HG03025 (cell line): ENCODE measurements around the gene IDH3B.
"Not testable (repeated sequence)": the region's sequence is repeated elsewhere in the genome, so short reads cannot be mapped to it uniquely, and the experiment has no call there.

Experiments used
- ATAC-seq: cut with Tn5 transposase; IDR thresholded peaks from one replicate; pipeline ENCODE4 v1.9.1; 2021; ENCODE audit warnings: mild to moderate bottlenecking, moderate library complexity; ENCODE audit not compliant: unreplicated experiment, low FRiP score

Gene IDH3B

GRCh38 chr20:2695206-2695983 lies 31.4 kb upstream of the IDH3B start:
- no peak for ATAC-seq

- no peak for ATAC-seq
Measured at GRCh38 chr20:2694519-2694918, 30.5 kb upstream of the IDH3B start.

DNA sequence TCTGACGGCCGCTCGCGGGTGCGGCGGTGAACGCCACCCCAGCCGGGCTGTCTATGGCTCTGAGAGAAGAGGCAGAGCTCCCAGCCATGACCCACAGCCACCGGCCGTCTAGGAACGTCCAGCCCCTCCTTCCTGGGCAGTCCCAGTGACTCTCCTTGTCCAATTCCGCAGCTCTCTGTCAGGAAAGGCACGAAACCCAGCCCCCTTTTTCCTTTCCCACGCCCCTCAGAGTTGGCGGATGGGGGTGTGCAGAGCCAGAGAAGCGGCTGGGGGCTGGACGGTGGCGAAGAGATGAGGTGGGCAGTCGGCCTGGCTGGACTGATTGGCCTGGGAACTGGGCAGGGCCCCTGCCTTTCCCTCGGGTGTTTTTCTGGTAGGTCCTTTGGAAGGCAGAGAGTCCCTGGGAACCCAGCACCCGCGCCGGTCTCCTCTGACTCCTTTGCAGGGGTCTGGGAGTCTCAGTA lies 30.0 kb upstream of the IDH3B start:
- ATAC-seq = no peak

- ATAC-seq = no peak
Measured at GRCh38 chr20:2693286-2694007, 29.4 kb upstream of the IDH3B start.

DNA sequence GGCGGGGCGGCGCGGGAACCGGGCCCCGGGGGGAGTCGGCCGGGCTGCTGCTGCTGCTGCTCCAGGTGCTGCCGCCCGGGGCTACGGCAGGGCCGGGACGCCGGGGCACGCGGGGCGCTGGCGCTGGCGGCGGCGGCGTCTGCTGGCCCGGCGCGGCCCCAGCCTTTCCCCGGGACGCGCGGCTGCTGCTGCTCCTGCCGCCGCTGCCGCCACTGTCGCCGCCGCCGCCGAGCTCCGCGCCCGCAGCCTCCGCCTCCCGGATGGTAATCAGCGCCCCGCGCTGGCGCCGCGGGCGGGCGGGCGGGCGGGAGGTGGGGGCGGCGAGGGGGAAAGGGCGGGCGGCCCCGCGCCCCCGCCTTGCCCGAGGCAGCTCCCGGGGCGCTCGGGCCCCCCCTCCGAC lies 28.9 kb upstream of the IDH3B start:
- ATAC-seq = no peak

DNA sequence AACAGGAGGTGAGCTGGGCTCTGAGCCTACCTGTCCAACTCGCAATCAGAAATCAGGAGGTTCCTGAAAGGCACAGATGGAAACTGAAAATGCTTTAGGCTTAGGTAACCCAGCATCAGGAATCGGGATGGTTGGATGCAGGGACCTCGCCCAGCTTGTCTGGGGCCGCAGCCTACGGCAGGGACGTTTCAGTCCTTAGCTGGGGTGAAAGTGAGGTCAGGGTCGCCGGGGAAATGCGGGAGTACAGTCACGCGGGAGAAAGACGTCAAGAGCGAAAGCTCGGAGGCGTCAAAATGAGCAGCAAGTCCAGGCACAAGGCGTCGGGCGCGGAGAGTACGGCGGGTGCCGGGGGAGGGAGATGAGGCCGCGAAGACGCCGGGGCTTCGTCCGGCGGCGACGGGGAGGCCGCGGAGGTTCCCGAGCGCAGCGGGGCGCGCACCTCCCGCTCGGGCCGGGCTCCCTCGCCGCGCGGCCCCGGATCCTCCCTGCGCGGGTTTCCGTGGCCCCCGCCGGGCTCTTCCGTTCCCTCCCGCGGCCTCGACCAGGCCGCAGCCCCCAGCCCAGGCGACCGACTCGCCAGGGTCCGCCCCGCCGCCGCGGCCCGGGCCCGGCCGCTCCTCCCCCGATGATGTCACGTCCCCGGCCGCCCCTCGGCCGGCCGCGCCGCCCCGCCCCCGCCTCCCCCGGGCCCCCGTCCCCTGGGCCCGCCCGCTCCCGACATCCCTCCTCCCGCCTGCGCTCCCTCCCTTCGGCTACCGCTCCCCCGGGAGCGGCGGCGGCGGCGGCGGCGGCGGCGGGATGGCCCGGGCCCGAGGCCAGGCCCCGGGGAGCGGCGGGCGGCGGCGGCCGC lies 28.2 kb upstream of the IDH3B start, which contains the start of gene EBF4:
Gene EBF4 (plus strand): TSS at position 745 of the 850 bp plus-strand sequence. CDS start 866 bp downstream, outside the sequence.
- no peak for ATAC-seq

- no peak for ATAC-seq
Measured at GRCh38 chr20:2691663-2692035, 27.6 kb upstream of the IDH3B start.

DNA sequence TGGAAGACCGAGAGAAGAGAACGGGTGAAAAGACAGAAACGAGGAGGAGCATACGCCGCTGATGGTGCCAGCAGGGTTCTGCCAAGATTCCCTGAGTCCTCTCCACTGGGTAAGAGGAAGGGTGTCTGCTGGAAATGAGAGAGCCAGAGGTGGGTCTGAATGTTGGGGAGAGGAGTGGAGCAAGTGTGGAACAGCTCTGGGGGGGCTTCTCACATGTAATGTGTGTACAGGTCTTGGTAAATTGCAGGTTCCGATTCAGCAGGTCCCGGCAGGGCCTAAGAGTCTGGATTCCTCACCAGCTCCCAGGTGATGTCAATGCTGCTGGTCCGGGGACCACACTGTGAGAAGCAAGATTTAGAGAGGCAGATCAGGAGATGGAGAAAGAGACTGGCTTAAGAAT lies 27.1 kb upstream of the IDH3B start:
- no peak for ATAC-seq

- no peak for ATAC-seq
Measured at GRCh38 chr20:2690718-2691117, 26.7 kb upstream of the IDH3B start.

DNA sequence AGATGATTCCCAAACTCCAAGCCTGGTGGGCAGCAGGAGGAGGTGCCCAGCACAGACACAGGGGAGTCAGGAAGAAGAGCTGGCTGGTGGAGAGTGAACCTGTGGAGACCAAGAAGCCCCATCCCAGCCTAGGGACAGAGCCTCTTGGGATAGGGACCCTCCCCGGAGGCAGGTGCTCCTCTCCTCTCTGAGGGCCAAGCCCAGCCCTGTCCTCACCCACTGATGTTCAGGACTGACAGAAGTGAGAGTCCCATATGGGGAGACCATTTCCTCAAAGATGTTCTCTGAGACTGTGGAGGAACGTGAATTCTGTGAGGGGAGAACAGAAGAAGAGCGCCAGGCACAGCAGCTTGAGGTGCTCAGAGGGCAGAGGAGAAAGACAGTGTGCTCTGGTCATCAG lies 26.2 kb upstream of the IDH3B start:
- ATAC-seq = no peak

- ATAC-seq = no peak
Measured at GRCh38 chr20:2688041-2688591, 24.1 kb upstream of the IDH3B start.

DNA sequence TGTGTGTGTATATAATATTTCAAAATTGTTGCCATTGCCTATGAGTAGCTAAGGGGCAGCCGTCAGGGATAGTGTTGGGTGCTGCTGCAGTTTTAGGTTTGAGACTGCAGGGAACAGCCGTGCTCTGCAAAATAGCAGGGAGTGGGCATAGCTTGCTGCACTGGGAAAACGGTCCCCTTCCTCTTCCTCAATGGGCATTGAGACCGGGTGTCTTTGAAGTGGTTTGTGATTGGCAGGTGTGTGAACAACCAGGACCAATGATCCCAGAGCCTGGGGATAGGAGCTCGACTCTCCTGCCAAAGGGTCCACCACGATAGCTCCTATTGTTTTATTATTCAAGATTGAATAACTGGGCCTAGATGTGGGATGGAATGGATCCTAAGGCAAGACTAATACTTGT lies 23.5 kb upstream of the IDH3B start:
- ATAC-seq = no peak

DNA sequence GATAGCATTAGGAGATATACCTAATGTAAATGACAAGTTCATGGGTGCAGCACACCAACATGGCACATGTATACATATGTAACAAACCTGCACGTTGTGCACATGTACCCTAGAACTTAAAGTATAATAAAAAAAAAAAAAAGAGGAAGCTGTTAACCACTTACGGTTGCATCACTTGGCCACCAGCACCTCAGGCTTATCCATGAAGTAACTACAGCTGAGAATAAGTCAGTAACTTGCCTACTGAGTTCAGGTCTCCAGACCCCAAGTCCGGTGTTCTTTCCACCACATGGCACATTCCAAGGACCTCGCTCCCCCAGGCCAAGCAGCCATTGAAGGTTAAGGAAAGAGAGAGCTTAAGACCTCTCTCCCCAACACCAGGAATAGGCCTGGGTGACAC lies 20.8 kb upstream of the IDH3B start:
- ATAC-seq = not testable (repeated sequence)

DNA sequence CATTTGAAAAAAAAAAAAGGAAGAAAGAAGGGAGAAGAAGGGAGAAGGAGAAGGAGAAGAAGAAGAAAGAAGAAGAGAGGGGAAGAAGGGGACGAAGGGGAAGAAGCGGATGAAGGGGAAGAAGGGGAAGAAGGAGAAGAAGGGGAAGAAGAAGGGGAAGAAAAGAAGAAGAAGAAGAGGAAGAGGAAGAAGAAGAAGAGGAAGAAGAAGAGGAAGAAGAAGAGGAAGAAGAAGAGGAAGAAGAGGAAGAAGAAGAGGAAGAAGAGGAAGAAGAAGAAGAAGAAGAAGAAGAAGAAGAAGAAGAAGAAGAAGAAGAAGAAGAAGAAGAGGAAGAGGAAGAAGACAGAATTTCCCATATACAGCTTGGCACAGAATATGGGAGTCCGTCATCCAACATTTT lies 18.0 kb upstream of the IDH3B start:
- ATAC-seq = not testable (repeated sequence)

DNA sequence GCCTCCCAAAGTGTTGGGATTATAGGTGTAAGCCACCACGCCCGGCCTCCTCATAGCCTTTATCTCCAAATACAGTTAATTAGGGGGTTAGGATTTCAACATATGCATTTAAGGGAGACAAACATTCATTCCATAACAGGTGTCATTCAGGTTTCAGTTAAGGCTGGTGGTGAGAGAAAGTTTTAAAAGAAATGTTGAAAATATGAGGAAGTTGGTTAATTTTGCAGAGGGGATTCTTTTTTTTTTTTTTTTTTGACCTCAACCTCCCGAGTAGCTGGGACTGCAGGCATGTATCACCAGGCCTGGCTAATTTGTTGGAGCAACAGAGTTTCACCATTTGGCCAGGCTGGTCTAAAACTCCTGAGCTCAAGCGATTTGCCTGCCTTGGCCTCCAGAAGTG lies 16.0 kb upstream of the IDH3B start:
- no peak for ATAC-seq

- no peak for ATAC-seq
Measured at GRCh38 chr20:2673453-2673852, 9.4 kb upstream of the IDH3B start.

DNA sequence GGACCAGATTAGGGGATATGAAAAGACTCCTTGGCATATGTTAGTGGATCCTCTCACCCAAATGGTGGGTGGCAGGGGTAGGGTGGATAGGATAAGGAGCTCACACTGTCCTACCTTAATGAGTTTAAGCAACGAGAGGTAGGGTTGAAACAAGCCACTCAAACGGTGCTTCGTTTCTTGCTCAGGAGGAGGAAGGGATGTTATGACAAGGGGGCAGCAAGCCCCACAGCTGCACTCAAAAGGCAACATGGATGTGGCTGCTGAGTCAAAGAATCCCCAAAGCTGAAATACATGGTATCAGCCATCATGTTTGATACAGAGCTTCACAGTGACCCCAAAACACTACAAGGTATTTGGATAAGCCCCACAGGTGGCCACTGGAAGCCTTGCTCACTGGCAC lies 8.4 kb upstream of the IDH3B start:
- ATAC-seq = no peak

DNA sequence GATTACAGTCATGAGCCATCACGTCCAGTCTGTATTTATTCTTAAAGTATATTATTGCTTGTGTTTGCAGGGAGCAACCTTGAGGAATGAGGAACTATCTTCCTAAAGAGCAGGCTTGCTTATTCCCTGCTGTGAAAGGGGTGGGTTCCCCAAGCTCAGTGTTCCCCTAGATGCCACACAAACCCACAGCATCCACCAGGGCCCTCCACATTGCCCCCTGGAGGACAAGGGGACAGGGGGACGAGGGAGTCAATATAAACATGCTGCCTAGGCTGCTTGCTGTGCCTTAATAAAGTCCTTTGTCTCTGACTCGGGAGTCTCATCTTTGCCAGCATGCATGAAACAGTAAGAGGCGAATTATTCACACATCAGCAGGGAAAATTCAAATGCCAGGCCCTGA lies 8.0 kb upstream of the IDH3B start:
- no peak for ATAC-seq

DNA sequence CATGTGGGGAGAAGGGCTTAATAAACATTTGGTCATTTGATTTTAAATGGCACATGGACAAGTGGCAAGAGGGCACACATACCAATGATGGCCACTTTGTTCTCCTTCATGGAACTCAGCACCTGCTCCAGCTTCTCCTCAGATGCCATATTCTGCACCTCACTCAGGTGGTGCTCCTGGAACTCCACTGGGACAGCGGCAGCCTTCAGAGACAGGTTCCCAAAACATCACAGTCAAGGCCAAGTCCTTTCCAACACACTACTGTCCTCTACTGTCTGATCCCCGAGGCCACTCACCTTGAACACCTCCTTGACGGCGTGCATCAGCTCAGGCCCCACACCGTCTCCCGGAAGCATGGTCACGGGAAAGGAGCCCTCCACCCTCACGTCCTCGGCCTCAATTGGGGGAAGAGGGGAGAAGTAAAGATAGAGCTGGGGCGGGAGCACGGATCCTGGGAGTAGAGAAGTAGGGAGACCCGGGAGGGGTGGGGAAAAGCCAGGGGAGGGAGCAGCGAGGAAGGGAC lies 591 bp downstream of the IDH3B start:
- no peak for ATAC-seq

DNA sequence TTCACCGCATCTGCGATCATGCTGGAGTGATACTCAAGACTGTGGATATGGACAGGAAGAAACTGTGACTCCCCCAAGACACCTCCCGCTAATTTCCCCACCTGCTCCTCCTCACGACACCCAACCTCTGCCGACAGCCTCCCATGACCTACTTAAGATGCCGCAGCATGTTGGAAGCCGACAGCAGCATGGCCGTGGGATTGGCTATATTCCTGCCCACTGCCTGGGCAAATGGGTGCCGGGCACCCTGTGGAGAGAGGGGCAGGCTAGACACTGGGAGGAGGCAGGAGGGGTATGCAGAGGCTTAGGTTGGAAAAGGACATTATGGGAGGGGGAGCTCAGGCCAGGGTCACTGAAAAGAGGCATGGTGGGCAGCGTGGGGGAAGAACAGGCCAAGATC lies 4.5 kb downstream of the IDH3B start:
- ATAC-seq = no peak
